ENCODE measurements around the gene SFTPA1. TPM values are rescaled to one million over a fixed set of nuclear protein-coding genes. Genes with fewer than 3 reads are reported as not detected.
"Not testable (repeated sequence)": the region's sequence is repeated elsewhere in the genome, so short reads cannot be mapped to it uniquely, and the experiment has no call there.

SFTPA1 gene
- not detected for total RNA-seq (ENCODE audit: unreplicated experiment)
- long read RNA-seq = 0 reads

DNA sequence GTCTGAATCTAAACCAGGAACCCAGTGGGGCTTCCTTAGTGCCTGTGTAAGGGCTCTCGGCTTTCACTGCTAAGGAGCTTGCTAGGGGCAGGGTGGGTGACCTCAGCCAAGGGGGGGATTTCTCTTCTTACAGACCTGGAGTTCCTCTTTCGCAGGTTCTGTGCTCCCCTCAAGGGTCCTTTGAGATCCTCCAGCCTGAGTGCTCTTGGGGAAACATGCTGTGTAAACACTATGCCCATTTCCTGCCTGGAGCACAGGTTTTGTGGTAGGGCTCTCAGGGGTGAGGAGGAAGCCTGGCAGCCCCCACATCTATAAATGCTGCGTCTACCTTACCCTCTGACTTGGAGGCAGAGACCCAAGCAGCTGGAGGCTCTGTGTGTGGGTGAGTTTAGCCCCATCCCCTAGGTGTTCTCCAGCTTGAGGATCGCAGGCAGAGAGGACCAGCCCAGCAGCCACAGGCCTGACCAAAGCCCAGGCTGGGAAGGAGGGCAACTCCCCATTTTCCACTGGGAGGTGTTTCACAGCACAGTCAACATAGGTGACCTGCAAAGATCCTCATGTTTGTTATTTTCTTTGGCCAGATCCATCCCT, at the start of gene SFTPA1:
Gene SFTPA1, plus strand, starts transcription at position 339 of the 591 bp plus-strand sequence. CDS start 887 bp downstream, outside the sequence.
- H3K9me3 Mint-ChIP-seq (ENCODE audit: unreplicated experiment) = peaks cover 4% of the 10 kb centered on the region
- no peak within 1 kb of the TSS for H3K27ac Mint-ChIP-seq (ENCODE audit: unreplicated experiment)
- TF ChIP-seq CTCF (IDR thresholded peaks at IDR 0.05; ENCODE audit: partially characterized antibody, unreplicated experiment) = no peak
- no peak within 1 kb of the TSS for H3K4me3 Mint-ChIP-seq (ENCODE audit: unreplicated experiment)
- no peak for DNase-seq
- no peaks in the 10 kb centered on the region for H3K36me3 Mint-ChIP-seq (ENCODE audit: unreplicated experiment)
- peaks cover 2% of the 10 kb centered on the region for H3K27me3 Mint-ChIP-seq (ENCODE audit: unreplicated experiment)
- H3K4me1 Mint-ChIP-seq (ENCODE audit: low read depth, unreplicated experiment) = peaks cover 4% of the 10 kb centered on the region

GRCh38 chr10:79561257-79561656, 49.5 kb upstream of the SFTPA1 start:
- no peak overlapping the region for H3K27ac Mint-ChIP-seq (ENCODE audit: unreplicated experiment)
- H3K4me3 Mint-ChIP-seq (ENCODE audit: unreplicated experiment) = no peak overlapping the region
- peaks cover 2% of the 10 kb centered on the region for H3K4me1 Mint-ChIP-seq (ENCODE audit: low read depth, unreplicated experiment)
- peaks cover 4% of the 10 kb centered on the region for H3K27me3 Mint-ChIP-seq (ENCODE audit: unreplicated experiment)
- DNase-seq = no peak
- no peak for TF ChIP-seq CTCF (IDR thresholded peaks at IDR 0.05; ENCODE audit: partially characterized antibody, unreplicated experiment)
- peaks cover 3% of the 10 kb centered on the region for H3K9me3 Mint-ChIP-seq (ENCODE audit: unreplicated experiment)
- H3K36me3 Mint-ChIP-seq (ENCODE audit: unreplicated experiment) = no peaks in the 10 kb centered on the region

DNA sequence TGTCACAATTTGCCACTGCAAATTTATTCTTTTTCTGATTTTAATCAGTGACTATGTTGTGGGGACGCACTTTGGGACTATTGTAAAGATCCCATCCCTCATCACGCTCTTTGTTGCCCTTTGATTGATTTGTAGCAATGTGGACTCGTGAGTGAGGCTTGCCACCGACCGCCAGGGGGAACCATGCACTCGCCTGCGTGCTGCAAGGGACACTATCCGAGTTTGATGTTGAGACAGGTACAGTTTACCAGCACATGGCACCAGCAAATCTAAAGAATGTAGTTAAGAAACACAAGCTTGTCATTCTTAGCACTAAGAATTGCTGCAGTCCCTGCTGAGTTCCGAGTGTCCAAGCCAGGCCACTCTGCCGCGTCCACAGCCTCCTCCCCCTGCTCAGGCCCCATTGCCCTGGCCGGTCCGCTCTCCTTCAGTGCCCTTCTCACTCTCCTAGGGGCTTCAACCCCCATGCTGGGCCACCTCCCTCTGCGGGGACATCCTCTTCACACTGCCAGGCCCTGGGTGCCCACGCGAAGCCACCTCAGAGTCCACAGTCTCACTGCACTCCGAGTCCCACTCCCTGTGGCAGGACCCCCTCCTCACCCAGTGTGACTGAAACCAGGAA, 48.5 kb upstream of the SFTPA1 start:
- H3K27ac Mint-ChIP-seq (ENCODE audit: unreplicated experiment) = no peak overlapping the region
- DNase-seq = peak; percentile 86
- H3K27me3 Mint-ChIP-seq (ENCODE audit: unreplicated experiment) = peaks cover 4% of the 10 kb centered on the region
- no peaks in the 10 kb centered on the region for H3K36me3 Mint-ChIP-seq (ENCODE audit: unreplicated experiment)
- peak; percentile 79 for TF ChIP-seq CTCF (IDR thresholded peaks at IDR 0.05; ENCODE audit: partially characterized antibody, unreplicated experiment)
- H3K4me3 Mint-ChIP-seq (ENCODE audit: unreplicated experiment) = no peak overlapping the region
- H3K9me3 Mint-ChIP-seq (ENCODE audit: unreplicated experiment) = peaks cover 3% of the 10 kb centered on the region
- H3K4me1 Mint-ChIP-seq (ENCODE audit: low read depth, unreplicated experiment) = peaks cover 2% of the 10 kb centered on the region

GRCh38 chr10:79563426-79563825, 47.3 kb upstream of the SFTPA1 start:
- Mint-ChIP-seq H3K27ac (ENCODE audit: unreplicated experiment) (no peak overlapping the region), H3K4me1 (ENCODE audit: low read depth, unreplicated experiment) (peaks cover 2% of the 10 kb centered on the region), H3K4me3 (ENCODE audit: unreplicated experiment) (no peak overlapping the region), H3K36me3 (ENCODE audit: unreplicated experiment) (no peaks in the 10 kb centered on the region), H3K9me3 (ENCODE audit: unreplicated experiment) (peaks cover 3% of the 10 kb centered on the region), H3K27me3 (ENCODE audit: unreplicated experiment) (peaks cover 4% of the 10 kb centered on the region)
- no peak for TF ChIP-seq CTCF (IDR thresholded peaks at IDR 0.05; ENCODE audit: partially characterized antibody, unreplicated experiment)
- DNase-seq = no peak

DNA sequence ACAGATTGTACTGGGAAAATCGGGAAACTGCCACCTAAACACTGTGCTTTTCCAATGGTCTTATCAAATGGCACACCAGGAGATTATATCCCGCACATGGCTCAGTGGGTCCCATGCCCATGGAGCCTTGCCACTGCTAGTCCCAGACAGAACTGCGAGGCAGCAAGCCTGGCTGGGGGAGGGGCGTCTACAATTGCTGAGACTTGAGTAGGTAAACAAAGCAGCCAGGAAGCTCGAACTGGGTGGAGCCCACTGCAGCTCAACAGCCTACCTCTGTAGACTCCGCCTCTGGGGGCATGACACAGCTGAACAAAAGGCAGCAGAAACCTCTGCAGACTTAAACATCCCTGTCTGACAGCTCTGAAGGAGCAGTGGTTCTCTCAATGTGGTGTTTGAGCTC, 40.1 kb upstream of the SFTPA1 start:
- H3K4me3 Mint-ChIP-seq (ENCODE audit: unreplicated experiment); H3K27ac Mint-ChIP-seq (ENCODE audit: unreplicated experiment); H3K36me3 Mint-ChIP-seq (ENCODE audit: unreplicated experiment); H3K9me3 Mint-ChIP-seq (ENCODE audit: unreplicated experiment); H3K4me1 Mint-ChIP-seq (ENCODE audit: low read depth, unreplicated experiment); DNase-seq; H3K27me3 Mint-ChIP-seq (ENCODE audit: unreplicated experiment): not testable (repeated sequence)

Data from glutamatergic neuron (in vitro differentiated cells).